HUES6 (cell line): ENCODE measurements around the gene DST.

Source experiments
- H3K27ac ChIP-seq: 2 replicates; pipeline ENCODE4 v1.7.0; 2013; ENCODE audit warnings: low read depth, mild to moderate bottlenecking, low read length, inconsistent platforms
- H3K27me3 ChIP-seq: 2 replicates; pipeline ENCODE4 v1.6.1; 2013; ENCODE audit warnings: low read length; ENCODE audit not compliant: control insufficient read depth, insufficient read depth
- H3K36me3 ChIP-seq: 2 replicates; pipeline ENCODE4 v1.6.1; 2013; ENCODE audit warnings: low read length; ENCODE audit not compliant: control insufficient read depth, insufficient read depth
- H3K4me1 ChIP-seq: 2 replicates; pipeline ENCODE4 v1.6.1; 2013; ENCODE audit warnings: low read length; ENCODE audit not compliant: control insufficient read depth, insufficient read depth
- H3K4me3 ChIP-seq: 2 replicates; pipeline ENCODE4 v1.5.1; 2013; ENCODE audit warnings: low read depth, low read length
- H3K9ac ChIP-seq: one replicate; pipeline ENCODE4 v1.6.1; 2013; ENCODE audit warnings: mild to moderate bottlenecking, low read length
- H3K9me3 ChIP-seq: 2 replicates; pipeline ENCODE4 v1.6.1; 2013; ENCODE audit warnings: low read depth, low read length; ENCODE audit not compliant: control insufficient read depth, insufficient read depth

DST gene

GRCh38 chr6:56479381-56479780, 163.3 kb downstream of the DST start:
- Histone ChIP-seq H3K36me3 (peaks cover 63% of the 10 kb centered on the region), H3K9ac (no peak overlapping the region), H3K9me3 (no peaks in the 10 kb centered on the region), H3K27me3 (no peaks in the 10 kb centered on the region), H3K27ac (no peak overlapping the region), H3K4me1 (no peaks in the 10 kb centered on the region), H3K4me3 (no peak overlapping the region)

- Histone ChIP-seq H3K9ac (no peak overlapping the region), H3K4me1 (no peaks in the 10 kb centered on the region), H3K9me3 (no peaks in the 10 kb centered on the region), H3K27me3 (no peaks in the 10 kb centered on the region), H3K27ac (no peak overlapping the region), H3K36me3 (peaks cover 68% of the 10 kb centered on the region), H3K4me3 (no peak overlapping the region)
Observed at GRCh38 chr6:56478202-56478601, 164.5 kb downstream of the DST start.

DNA sequence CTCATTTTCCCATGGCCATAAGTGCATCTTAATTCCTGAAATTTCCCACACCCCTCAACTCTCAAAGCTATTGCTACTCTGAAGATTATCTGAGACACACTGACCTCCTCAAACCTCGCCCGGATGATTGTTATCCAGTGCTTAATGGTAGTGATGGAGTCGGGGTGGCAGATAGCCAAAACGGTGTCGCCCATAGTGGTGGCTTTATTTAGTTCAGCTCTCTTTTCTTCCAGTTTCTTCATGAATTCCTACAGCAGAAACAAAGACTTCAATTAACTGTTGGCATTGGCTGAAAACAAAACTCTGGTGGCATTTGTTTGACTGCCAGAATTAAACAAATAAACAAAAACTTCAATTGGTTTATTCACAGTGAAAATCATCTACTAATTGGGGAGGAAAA, 165.4 kb downstream of the DST start:
- H3K36me3 ChIP-seq = peaks cover 72% of the 10 kb centered on the region
- no peak overlapping the region for H3K27ac ChIP-seq
- H3K9ac ChIP-seq = no peak overlapping the region

GRCh38 chr6:56475736-56476457, 166.8 kb downstream of the DST start:
- Histone ChIP-seq H3K36me3 (peaks cover 72% of the 10 kb centered on the region), H3K9ac (no peak overlapping the region), H3K4me3 (no peak overlapping the region), H3K27ac (no peak overlapping the region), H3K9me3 (no peaks in the 10 kb centered on the region), H3K27me3 (no peaks in the 10 kb centered on the region), H3K4me1 (no peaks in the 10 kb centered on the region)

More for the DNA sequence above, 165.4 kb downstream of the DST start:
- no peaks in the 10 kb centered on the region for H3K27me3 ChIP-seq
- no peaks in the 10 kb centered on the region for H3K4me1 ChIP-seq
- H3K4me3 ChIP-seq = no peak overlapping the region
- H3K9me3 ChIP-seq = no peaks in the 10 kb centered on the region

DNA sequence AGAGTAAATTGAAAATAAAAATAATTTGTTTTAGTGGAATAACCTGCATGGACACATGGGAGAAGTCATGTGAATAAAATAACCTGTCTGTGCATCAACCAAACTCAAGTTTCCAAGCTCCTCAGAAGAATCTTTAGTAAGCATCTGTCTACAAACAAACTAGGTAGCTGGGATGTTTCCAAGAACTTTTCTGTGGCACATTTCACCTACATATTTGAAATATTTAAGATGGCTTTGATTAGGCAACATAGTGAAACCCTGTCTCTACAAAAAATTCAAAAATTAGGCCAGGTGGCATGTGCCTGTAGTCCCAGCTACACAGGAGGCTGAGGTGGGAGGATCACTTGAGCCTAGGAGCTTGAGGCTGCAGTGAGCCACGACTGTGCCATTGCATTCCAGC, 168.2 kb downstream of the DST start:
- no peaks in the 10 kb centered on the region for H3K4me1 ChIP-seq
- H3K9me3 ChIP-seq = no peaks in the 10 kb centered on the region
- peaks cover 73% of the 10 kb centered on the region for H3K36me3 ChIP-seq
- no peaks in the 10 kb centered on the region for H3K27me3 ChIP-seq
- H3K9ac ChIP-seq = no peak overlapping the region
- H3K27ac ChIP-seq = no peak overlapping the region
- H3K4me3 ChIP-seq = no peak overlapping the region

- Histone ChIP-seq H3K4me3 (no peak overlapping the region), H3K9ac (no peak overlapping the region), H3K4me1 (no peaks in the 10 kb centered on the region), H3K27ac (no peak overlapping the region), H3K27me3 (no peaks in the 10 kb centered on the region), H3K9me3 (no peaks in the 10 kb centered on the region), H3K36me3 (peaks cover 60% of the 10 kb centered on the region)
Observed at GRCh38 chr6:56463443-56463842, 179.2 kb downstream of the DST start.

DNA sequence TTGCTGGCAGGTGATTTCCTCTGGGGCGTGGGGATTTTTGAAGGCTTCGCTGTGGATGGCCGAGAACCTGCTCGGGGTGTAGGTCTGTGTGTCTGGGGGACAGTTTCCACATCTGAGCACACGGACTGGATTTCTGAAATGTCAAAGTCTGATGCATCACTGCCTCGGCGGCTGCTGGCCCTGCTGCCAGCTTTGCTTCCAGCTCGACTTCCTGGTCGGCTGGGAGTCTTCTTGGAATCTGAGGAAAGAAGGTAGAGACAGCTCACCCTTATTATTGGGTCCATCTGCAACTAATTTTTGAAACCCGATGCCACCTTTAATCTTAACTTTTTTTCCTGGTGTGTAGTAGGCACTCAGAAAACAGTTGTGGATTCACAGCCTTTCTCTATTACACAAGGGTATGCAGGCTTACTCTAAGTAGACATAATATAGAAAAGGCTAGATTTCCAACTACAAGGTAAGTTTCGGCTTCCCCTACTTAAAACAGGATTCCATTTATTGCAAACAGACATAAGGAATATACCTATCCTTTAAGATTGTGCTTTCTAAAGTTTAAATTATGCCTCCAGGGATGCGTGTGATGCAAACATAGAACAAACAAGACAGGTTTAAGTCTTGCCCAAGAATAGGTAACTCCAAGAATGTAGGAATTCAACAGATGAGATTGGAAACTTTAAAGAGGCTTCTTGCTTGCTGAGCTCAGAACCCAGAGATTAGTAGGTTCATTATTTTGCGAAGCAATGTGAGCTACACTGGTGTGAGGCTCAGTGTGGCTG, 183.5 kb downstream of the DST start:
- no peak overlapping the region for H3K27ac ChIP-seq
- peaks cover 58% of the 10 kb centered on the region for H3K36me3 ChIP-seq
- H3K4me3 ChIP-seq = no peak overlapping the region
- H3K9me3 ChIP-seq = no peaks in the 10 kb centered on the region
- no peaks in the 10 kb centered on the region for H3K27me3 ChIP-seq
- no peak overlapping the region for H3K9ac ChIP-seq
- H3K4me1 ChIP-seq = no peaks in the 10 kb centered on the region

DNA sequence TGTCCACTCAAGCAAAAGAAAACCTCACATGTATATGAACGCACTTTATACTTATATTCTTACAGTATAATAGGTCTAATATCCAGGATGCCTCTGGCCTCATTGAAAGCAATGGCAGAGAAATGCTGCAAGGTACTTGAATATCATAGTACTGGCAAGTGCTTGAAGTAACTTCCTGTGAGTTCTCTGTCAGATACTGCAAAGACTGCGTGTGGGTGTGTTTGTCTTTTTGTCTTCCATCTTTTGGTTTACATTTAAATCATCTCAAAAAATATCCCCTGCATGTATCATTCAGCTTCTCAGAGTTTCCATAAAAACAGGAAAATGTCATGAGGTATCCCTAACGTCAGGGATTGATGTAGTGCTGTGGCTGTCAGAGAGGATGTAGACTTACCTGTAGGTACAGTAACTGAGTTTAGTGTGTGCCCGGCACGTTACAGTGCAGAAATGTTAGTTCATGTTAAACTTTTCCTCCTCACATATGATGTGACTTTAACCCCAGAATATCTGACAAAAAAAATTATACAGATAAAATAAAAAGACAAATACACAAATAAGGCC, 184.3 kb downstream of the DST start:
- Histone ChIP-seq H3K9ac (no peak overlapping the region), H3K36me3 (peaks cover 50% of the 10 kb centered on the region), H3K4me3 (no peak overlapping the region), H3K4me1 (no peaks in the 10 kb centered on the region), H3K27ac (no peak overlapping the region), H3K9me3 (no peaks in the 10 kb centered on the region), H3K27me3 (no peaks in the 10 kb centered on the region)

- no peaks in the 10 kb centered on the region for H3K9me3 ChIP-seq
- H3K36me3 ChIP-seq = peaks cover 37% of the 10 kb centered on the region
- H3K4me1 ChIP-seq = no peaks in the 10 kb centered on the region
- no peak overlapping the region for H3K9ac ChIP-seq
- H3K27me3 ChIP-seq = no peaks in the 10 kb centered on the region
- no peak overlapping the region for H3K27ac ChIP-seq
- no peak overlapping the region for H3K4me3 ChIP-seq
Observed at GRCh38 chr6:56456785-56457184, 185.9 kb downstream of the DST start.

DNA sequence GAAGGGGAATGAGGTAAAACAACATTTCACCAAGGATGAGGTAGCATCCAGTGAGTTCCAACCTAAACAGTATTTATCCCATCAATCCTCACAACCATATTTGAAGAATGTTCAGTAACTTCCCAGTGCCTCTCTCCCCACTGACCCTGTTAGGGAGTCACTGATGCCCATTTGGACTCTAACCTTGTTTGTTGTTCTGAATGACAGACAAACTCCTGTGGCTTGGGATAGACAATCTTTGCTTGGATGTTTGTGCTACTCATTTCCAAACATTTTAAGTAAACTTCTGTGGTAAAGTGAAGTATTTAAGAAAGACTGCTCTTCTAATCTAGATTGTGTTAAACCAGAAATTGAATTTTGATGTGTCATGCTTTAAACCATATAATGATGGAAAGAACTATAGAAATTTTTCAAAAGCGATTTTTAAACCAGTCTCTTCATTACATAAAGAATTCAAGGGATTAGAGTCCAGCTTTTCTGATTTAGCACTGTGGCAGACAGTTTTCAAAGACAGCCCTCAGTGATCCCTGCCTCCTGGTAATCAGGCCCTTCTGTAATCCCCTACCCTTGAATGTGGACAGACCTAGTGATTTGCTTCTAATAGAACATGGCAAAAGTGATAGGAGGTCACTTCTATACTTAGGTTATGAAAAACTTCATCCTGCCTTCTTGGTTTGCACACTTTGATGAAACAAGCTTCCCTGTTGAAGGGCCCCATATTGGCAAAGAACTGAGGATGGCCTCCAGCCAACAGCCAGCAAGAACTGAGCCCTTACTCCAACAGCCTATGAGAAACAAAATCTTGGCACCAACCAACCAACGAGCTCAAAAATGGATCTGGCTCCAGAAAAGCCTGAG, 191.6 kb downstream of the DST start:
- no peak overlapping the region for H3K27ac ChIP-seq

More for the DNA sequence above, 191.6 kb downstream of the DST start:
- H3K4me3 ChIP-seq = no peak overlapping the region
- H3K9ac ChIP-seq = no peak overlapping the region
- H3K36me3 ChIP-seq = no peaks in the 10 kb centered on the region
- H3K9me3 ChIP-seq = no peaks in the 10 kb centered on the region
- no peaks in the 10 kb centered on the region for H3K4me1 ChIP-seq
- H3K27me3 ChIP-seq = no peaks in the 10 kb centered on the region
